Middle frontal gyrus (tissue), 1 donor: ENCODE data around the gene MYBPC2.

Experiments used
- DNase-seq: peaks from one replicate; pipeline ENCODE4 v3.0.0-alpha.2; 2015; ENCODE audit warnings: low spot score; ENCODE audit errors: extremely low spot score

MYBPC2 gene

GRCh38 chr19:50409347-50409746 is 23.3 kb upstream of the MYBPC2 start:
- no peak for DNase-seq

GRCh38 chr19:50410109-50410508 is 22.6 kb upstream of the MYBPC2 start:
- DNase-seq: no peak

GRCh38 chr19:50412419-50412818 is 20.3 kb upstream of the MYBPC2 start:
- DNase-seq: no peak

- no peak for DNase-seq
Observed at GRCh38 chr19:50413096-50413495, 19.6 kb upstream of the MYBPC2 start.

- no peak for DNase-seq
Observed at GRCh38 chr19:50413531-50413930, 19.2 kb upstream of the MYBPC2 start.

GRCh38 chr19:50414864-50415660 is 17.6 kb upstream of the MYBPC2 start:
- peak; percentile 5 for DNase-seq

GRCh38 chr19:50415661-50416033 is 17.0 kb upstream of the MYBPC2 start:
- DNase-seq: no peak

GRCh38 chr19:50416034-50416977 is 16.4 kb upstream of the MYBPC2 start:
- no peak for DNase-seq

GRCh38 chr19:50417111-50418081 is 15.3 kb upstream of the MYBPC2 start:
- no peak for DNase-seq

- no peak for DNase-seq
Observed at GRCh38 chr19:50418176-50419021, 14.3 kb upstream of the MYBPC2 start, which contains the start of gene SPIB. Gene SPIB (plus strand): TSS chr19:50418938. CDS start chr19:50418963, 25 bp downstream.

- no peak for DNase-seq
Observed at GRCh38 chr19:50419022-50419579, 13.6 kb upstream of the MYBPC2 start.

GRCh38 chr19:50419580-50420035 is 13.1 kb upstream of the MYBPC2 start:
- no peak for DNase-seq

GRCh38 chr19:50420127-50420526 is 12.6 kb upstream of the MYBPC2 start:
- no peak for DNase-seq

- no peak for DNase-seq
Observed at GRCh38 chr19:50420808-50421207, 11.9 kb upstream of the MYBPC2 start.

- no peak for DNase-seq
Observed at GRCh38 chr19:50422397-50423278, 10.1 kb upstream of the MYBPC2 start.

GRCh38 chr19:50423279-50424113 is 9.2 kb upstream of the MYBPC2 start:
- DNase-seq: no peak

GRCh38 chr19:50425581-50425980 is 7.1 kb upstream of the MYBPC2 start:
- DNase-seq: no peak
